Measurements from ENCODE around the gene CDKN2C. TPM values are rescaled to one million over a fixed set of nuclear protein-coding genes. Genes with fewer than 3 reads are reported as not detected.
"Not testable (repeated sequence)": the region's sequence is repeated elsewhere in the genome, so short reads cannot be mapped to it uniquely, and the experiment has no call there.

The CDKN2C gene
- polyA plus RNA-seq, 1 of the 3 experiments (the other 2 are of a cell fraction) = 27.0 TPM

- Histone ChIP-seq H3K4me3 (ENCODE audit: low read depth in 2 of 2, low read length in 1 of 2) (no peak overlapping the region), H3K79me2 (ENCODE audit: insufficient read depth) (peaks cover 94% of the 10 kb centered on the region), H3K4me2 (no peak overlapping the region), H2AFZ (ENCODE audit: low read depth) (no peak overlapping the region), H3K36me3 (replicated peaks in 1 of 2; ENCODE audit: control insufficient read depth in 1 of 2, insufficient read depth in 2 of 2, low read length in 1 of 2) (peaks cover 0 to 3% of the 10 kb centered on the region in 2 experiments), H3K9me3 (no peaks in the 10 kb centered on the region), H3K9me2 (no peaks in the 10 kb centered on the region), H3K27me3 (ENCODE audit: insufficient read depth) (no peaks in the 10 kb centered on the region), H3K9ac (no peak overlapping the region), H4K20me1 (ENCODE audit: insufficient read depth) (peaks cover 31% of the 10 kb centered on the region), H3F3A (replicated peaks; ENCODE audit: insufficient read depth) (no peaks in the 10 kb centered on the region), H3K27ac (ENCODE audit: low read depth in 2 of 2, low read length in 1 of 2) (no peak overlapping the region), H3K4me1 (ENCODE audit: control insufficient read depth in 1 of 2, insufficient read depth in 2 of 2, low read depth in 1 of 2, low read length in 1 of 2) (no peaks in the 10 kb centered on the region; a peak in 2 of 4 replicates)
- ChIA-PET POLR2A (no interaction called here), CTCF (interaction anchor here (1.0 to 2.1 kb wide), 5 partner anchors 18 to 175 kb away, joined by 3 to 11 read pairs (median 5); no protein-coding TSS in a partner anchor)
- WGBS (ENCODE audit: low lambda C conversion rate) = 100% methylated on average over 1 of the region's 1 CpG
- DNase-seq = no peak
- TF ChIP-seq REST (IDR thresholded peaks at IDR 0.05; ENCODE audit: low read depth, low read length) (no peak), PBX3 (IDR thresholded peaks at IDR 0.05) (no peak), RFX5 (IDR thresholded peaks at IDR 0.05; ENCODE audit: low read length) (no peak), YY1 (IDR thresholded peaks at IDR 0.05; ENCODE audit: low read depth) (no peak), TCF12 (IDR thresholded peaks at IDR 0.05) (no peak), SIN3A (IDR thresholded peaks at IDR 0.05; ENCODE audit: borderline replicate concordance, low read depth, low read length) (no peak), RAD21 (IDR thresholded peaks at IDR 0.05; ENCODE audit: low read length) (no peak), GATA2 (CRISPR knock-in tag; IDR thresholded peaks at IDR 0.05) (no peak), FOXM1 (IDR thresholded peaks at IDR 0.05; ENCODE audit: low read depth) (no peak), ELF1 (IDR thresholded peaks at IDR 0.05) (no peak), RXRA (IDR thresholded peaks at IDR 0.05; ENCODE audit: borderline replicate concordance, low read depth) (no peak), TAF1 (IDR thresholded peaks at IDR 0.05; ENCODE audit: borderline replicate concordance, low read depth, low read length) (no peak)
Measured at GRCh38 chr1:50950396-50950795, 19.6 kb upstream of the CDKN2C start.

GRCh38 chr1:50952566-50952965 is 17.5 kb upstream of the CDKN2C start:
- DNase-seq; H3K27ac ChIP-seq (ENCODE audit: low read depth in 2 of 2, low read length in 1 of 2); CTCF ChIA-PET; H3K4me1 ChIP-seq (ENCODE audit: control insufficient read depth in 1 of 2, insufficient read depth in 2 of 2, low read depth in 1 of 2, low read length in 1 of 2); H3K4me3 ChIP-seq (ENCODE audit: low read depth in 2 of 2, low read length in 1 of 2); POLR2A ChIA-PET; H2AFZ ChIP-seq (ENCODE audit: low read depth); H3K4me2 ChIP-seq; H3F3A ChIP-seq (replicated peaks; ENCODE audit: insufficient read depth); H3K27me3 ChIP-seq (ENCODE audit: insufficient read depth); H3K9ac ChIP-seq; H3K9me3 ChIP-seq; H3K9me2 ChIP-seq; H3K36me3 ChIP-seq (replicated peaks in 1 of 2; ENCODE audit: control insufficient read depth in 1 of 2, insufficient read depth in 2 of 2, low read length in 1 of 2): not testable (repeated sequence)
- WGBS (ENCODE audit: low lambda C conversion rate) = 95% methylated on average over 21 of the region's 31 CpGs
- Histone ChIP-seq H3K79me2 (ENCODE audit: insufficient read depth) (peaks cover 94% of the 10 kb centered on the region), H4K20me1 (ENCODE audit: insufficient read depth) (peaks cover 10% of the 10 kb centered on the region; the same call in 1 of the 2 replicates)

Data from SK-N-SH (cell line).